ENCODE data around the gene OR4C6.

OR4C6 gene

DNA sequence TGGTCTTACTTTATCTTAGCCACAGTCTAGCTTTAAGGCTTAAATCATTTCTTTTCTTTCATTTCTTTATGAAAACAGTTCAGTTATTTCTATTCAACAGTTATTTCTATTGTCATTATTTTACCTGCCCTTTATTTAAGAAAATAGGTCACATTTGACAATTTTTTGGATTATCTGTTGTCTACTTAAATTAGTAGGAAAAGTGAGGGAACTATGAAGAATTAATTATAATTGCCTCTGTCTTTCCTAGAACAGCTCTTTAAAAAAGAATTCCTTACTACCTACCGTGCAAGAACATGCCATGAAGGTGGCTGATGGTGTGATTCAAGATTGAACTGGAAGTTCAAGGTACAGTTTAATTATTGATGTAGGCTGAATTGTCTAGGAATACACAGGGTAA is at the start of gene OR4C6:
Gene OR4C6, plus strand, starts transcription at position 301 of the 400 bp plus-strand sequence. CDS start 2,966 bp downstream, outside the sequence.
- DNase-seq, result no peak

GRCh38 chr11:55624531-55624930 is 37.5 kb upstream of the OR4C6 start:
- no peak for DNase-seq

- no peak for DNase-seq
Measured at GRCh38 chr11:55634813-55635212, 27.2 kb upstream of the OR4C6 start, which contains the start of gene OR4P4. OR4P4 (plus strand) TSS chr11:55635113.

DNA sequence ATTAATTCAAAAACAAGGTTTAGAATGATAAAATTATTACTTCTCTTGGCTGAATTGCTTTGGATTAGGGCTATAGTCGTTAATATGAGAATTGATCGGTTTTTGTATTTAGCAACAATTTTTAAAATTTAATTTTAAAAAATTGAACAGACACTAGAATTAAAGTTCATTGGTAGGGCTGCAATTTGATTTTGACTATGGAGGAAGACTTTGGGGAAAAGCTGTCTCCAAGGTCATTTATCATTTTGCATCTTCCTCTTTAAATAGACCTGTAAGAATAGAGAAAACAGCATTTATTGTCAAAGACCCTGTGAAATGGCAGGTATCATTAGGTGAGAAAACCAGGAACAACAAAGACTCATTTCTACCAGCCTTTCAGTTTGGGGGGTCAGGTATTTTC is 14.0 kb upstream of the OR4C6 start, which contains the start of gene OR4S2:
Gene OR4S2, plus strand, starts transcription at position 301 of the 400 bp plus-strand sequence. CDS start 2,577 bp downstream, outside the sequence.
- no peak for DNase-seq

DNA sequence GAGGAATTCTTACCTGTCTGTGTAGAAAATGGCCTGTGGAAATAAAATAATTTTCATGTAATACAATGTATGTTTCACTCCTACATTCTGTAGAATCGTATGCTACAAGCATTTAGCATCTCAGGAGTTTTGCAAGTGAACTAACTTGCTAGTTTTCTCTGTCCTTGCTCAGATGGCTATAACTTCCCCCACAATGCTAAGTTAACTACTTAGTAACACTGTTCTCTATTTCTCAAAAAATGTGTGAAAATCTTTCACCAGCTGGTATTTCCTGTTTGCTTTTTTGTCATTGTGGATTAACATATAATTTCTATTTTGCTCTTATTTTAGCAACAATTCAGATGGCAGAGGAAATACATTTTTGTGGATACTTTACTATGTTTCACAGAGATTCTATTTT is 9.4 kb upstream of the OR4C6 start:
- DNase-seq, result no peak

DNA sequence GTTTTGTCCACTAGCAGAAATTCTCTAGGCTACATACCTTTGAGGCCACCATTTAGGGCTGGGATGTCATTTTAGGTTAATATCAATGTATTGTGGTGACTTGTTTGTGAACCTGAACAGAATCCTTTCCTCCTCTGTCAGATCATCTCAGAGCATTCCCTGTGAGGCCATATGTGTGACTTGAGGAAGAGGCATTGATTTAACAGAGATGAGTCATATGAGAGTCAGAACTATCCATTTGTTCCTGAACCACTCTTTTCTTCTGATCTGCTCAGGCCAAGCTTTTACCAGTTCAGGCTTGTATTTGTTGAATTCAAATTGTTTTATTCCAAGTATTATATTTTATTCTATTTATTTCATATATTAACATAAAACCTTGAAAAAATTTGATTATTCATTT is 6.9 kb upstream of the OR4C6 start:
- no peak for DNase-seq

DNA sequence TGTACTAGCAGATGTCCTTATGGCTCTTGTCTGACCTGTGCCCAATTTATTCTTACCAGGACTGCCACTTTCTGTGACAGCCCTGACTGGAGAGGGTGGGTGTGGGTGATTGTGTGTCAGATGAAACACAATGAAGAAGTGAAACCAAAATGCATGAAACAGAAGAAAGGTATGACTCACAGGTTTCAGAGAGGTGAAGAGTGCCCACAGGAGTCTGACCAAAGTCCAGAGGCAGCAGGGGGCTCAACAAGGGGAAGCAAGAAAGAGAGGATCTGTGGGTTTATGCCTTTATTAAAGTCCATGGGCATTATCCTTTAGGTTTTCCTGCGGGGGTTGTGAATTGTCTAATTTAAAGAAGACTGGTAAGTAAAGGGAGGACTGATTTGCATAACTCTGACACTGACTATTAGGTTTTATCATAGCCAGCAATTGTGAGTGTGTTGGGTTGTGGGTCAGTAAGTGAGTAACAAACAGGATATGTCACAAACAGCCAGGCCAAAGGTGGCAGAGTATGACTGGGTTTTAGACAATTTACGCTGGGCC is 3.9 kb upstream of the OR4C6 start:
- DNase-seq, result no peak

DNA sequence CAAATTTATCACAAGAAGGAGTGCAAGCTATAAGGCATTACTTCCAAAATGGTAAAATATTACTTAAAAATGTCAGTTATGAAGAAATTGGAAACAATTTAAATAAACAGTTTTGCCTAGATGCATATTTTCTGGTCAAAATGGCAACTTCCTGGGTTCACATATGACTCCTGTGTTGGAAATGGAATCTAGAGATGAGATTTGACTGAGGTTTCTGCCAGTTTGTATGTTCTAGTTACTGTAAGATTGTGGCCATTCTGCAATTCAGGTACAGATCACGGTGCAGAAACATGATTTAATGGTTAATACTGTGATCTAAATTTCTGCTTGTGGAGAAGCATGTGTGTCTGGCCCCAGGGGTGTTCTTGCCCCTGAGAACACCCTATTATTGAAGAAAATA is 3.4 kb upstream of the OR4C6 start:
- DNase-seq, result no peak

GRCh38 chr11:55669376-55669775 is 7.4 kb downstream of the OR4C6 start:
- no peak for DNase-seq

GRCh38 chr11:55673860-55674259 is 11.9 kb downstream of the OR4C6 start:
- no peak for DNase-seq

- no peak for DNase-seq
Measured at GRCh38 chr11:55697817-55698216, 35.8 kb downstream of the OR4C6 start.

- no peak for DNase-seq
Measured at GRCh38 chr11:55701429-55701828, 39.4 kb downstream of the OR4C6 start.

DNA sequence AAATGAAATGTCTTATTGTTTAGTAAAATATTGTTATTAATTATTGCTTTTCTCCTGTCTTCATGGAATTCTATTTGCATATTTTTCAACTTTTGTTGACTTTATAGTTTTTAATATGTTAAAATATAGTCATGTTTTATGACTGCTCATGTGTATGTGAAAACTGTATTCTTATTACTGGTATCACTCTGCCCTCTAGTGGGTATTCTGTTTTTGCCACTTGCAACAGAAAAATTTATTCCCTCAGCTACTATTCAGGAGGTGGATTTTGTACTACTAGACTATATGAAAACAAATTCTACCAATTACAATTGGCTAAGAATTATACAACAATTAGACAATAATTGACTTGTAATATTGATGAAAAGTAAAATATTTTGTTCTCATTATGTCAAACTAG is 45.0 kb downstream of the OR4C6 start:
- DNase-seq, result no peak

DNA sequence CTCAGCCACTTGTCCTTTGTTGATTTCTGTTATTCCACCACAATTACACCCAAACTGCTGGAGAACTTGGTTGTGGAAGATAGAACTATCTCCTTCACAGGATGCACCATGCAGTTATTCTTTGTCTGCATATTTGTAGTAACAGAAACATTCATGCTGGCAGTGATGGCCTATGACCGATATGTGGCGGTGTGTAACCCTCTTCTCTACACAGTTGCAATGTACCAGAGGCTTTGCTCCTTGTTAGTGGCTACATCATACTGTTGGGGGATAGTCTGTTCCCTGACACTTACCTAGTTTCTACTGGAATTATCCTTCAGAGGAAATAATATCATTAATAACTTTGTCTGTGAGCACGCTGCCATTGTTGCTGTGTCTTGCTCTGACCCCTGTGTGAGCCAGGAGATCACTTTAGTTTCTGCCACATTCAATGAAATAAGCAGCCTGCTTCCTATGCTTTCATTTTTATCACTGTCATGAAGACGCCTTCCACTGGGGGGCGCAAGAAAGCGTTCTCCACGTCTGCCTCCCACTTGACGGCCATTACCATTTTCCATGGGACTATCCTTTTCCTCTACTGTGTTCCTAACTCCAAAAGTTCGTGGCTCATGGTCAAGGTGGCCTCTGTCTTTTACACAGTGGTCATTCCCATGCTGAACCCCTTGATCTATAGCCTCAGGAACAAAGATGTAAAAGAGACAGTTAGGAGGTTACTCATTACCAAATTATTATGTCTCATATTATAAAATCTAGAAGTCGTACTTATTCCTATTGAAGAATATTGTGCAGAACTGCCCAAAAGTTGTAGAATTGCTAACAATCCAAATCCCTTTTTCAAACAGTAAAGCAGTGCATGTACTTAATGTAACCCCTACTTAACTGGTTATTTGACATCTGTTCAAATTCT is 53.2 kb downstream of the OR4C6 start:
- DNase-seq, result no peak

All from cerebellar nuclear complex (tissue), 1 donor.